ENCODE data around the gene IL1RAP. TPM values are rescaled to one million over a fixed set of nuclear protein-coding genes. Genes with fewer than 3 reads are reported as not detected.

IL1RAP gene
- total and polyA plus RNA-seq, 2 donors (not counting 3 experiments of a cell fraction or from before 2014, with no cell fraction given): 4.3 to 9.2 TPM

DNA sequence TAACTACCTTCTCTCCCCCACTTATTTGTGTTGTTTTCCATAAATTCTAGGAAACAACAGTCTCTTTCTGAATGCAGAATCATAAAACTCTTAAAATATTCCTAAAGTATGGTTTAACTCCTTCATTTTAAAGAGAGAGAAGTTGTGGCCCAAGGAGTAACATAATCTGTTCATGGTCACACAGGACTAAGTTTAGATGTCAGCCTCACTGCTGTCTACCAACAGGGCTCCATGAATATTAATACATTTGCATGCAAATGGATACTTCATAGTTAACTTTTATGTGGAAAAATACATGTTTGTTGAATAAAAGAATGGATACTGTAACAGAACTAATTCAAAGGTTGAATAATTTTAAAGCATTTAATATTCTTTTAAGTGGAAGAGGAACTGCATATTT, 18.5 kb upstream of the IL1RAP start:
- ChIA-PET POLR2A (no interaction called here), CTCF (interaction anchor here (1.0 to 1.2 kb wide), 2 partner anchors 19 to 202 kb away, joined by 3 read pairs; no protein-coding TSS in a partner anchor)
- no peak for DNase-seq (ENCODE audit: low read depth, low spot score)
- Histone ChIP-seq H3K9ac (replicated peaks; ENCODE audit: extremely low read depth, insufficient read depth, low read length) (no peak overlapping the region), H2AFZ (ENCODE audit: low read depth, low read length) (no peak overlapping the region), H3K79me2 (ENCODE audit: control insufficient read depth, insufficient read depth, low read length) (no peaks in the 10 kb centered on the region), H3K4me1 (ENCODE audit: control insufficient read depth, extremely low read depth, insufficient read depth, low read length) (no peaks in the 10 kb centered on the region), H3K4me2 (ENCODE audit: insufficient read depth, low read length) (no peak overlapping the region), H3K4me3 (replicated peaks in 1 of 3; ENCODE audit: insufficient read depth in 1 of 3, low read depth in 1 of 3, low read length in 3 of 3) (no peak overlapping the region), H4K20me1 (replicated peaks; ENCODE audit: control insufficient read depth, extremely low read depth, insufficient read depth, low read length) (no peaks in the 10 kb centered on the region), H3K36me3 (ENCODE audit: control insufficient read depth in 2 of 2, extremely low read depth in 1 of 2, insufficient read depth in 2 of 2, low read length in 2 of 2) (no peaks in the 10 kb centered on the region), H3K27me3 (ENCODE audit: control insufficient read depth in 2 of 2, insufficient read depth in 2 of 2, low read length in 2 of 2) (peaks cover 29 to 52% of the 10 kb centered on the region in 2 experiments), H3K9me3 (replicated peaks; ENCODE audit: control insufficient read depth, insufficient read depth, low read length) (no peaks in the 10 kb centered on the region), H3K27ac (ENCODE audit: insufficient read depth, low read depth, low read length) (no peak overlapping the region), H3K9me1 (replicated peaks; ENCODE audit: control insufficient read depth, extremely low read depth, insufficient read depth, low read length) (no peaks in the 10 kb centered on the region)
- dilution Hi-C loops (cut with MboI; ENCODE audit: extremely low pct_ligation_motif_present, low sequenced_read_pairs) (no loop called here), intact Hi-C loops (cut with micrococcal nuclease) (no loop called here)
- no peak for TF ChIP-seq POLR2AphosphoS5 (IDR thresholded peaks at IDR 0.05; ENCODE audit: insufficient read depth, low read depth, low read length)
- no peak for TF ChIP-seq FOS (IDR thresholded peaks at IDR 0.05; ENCODE audit: borderline replicate concordance, insufficient read depth, low read length)
- TF ChIP-seq MYC (IDR thresholded peaks at IDR 0.05; ENCODE audit: low read depth, low read length): no peak
- no peak for TF ChIP-seq GATA2 (IDR thresholded peaks at IDR 0.05; ENCODE audit: insufficient read depth, insufficient read length, low read depth, low read length)
- no peak for TF ChIP-seq MAX (IDR thresholded peaks at IDR 0.05; ENCODE audit: insufficient read depth, insufficient read length)
- no peak for TF ChIP-seq CTCF (IDR thresholded peaks at IDR 0.05; ENCODE audit: extremely low read depth in 1 of 2, insufficient read depth in 1 of 2, low read depth in 1 of 2, low read length in 2 of 2)
- no peak for TF ChIP-seq EZH2 (IDR thresholded peaks at IDR 0.05; ENCODE audit: borderline replicate concordance, low read depth, low read length, severe bottlenecking)
- no peak for TF ChIP-seq POLR2A (IDR thresholded peaks at IDR 0.05; ENCODE audit: low read depth, low read length)
- no peak for TF ChIP-seq JUN (IDR thresholded peaks at IDR 0.05; ENCODE audit: borderline replicate concordance, insufficient read depth, insufficient read length, low read depth)
- no peak for FAIRE-seq
- BruUV-seq (replicated peaks): no TSS peak

Data from endothelial cell of umbilical vein (primary cell).